GM12891 (cell line): ENCODE results near the gene HAPSTR1.

ENCODE experiments used
- PAX5 ChIP-seq: IDR thresholded peaks from 2 replicates; pipeline ENCODE4 v1.6.1; 2011; ENCODE audit warnings: low read length, moderate library complexity, mild to moderate bottlenecking; ENCODE audit not compliant: insufficient read depth, severe bottlenecking
- POLR2A ChIP-seq: IDR thresholded peaks from 2 replicates; pipeline ENCODE4 v1.6.1; 2011; ENCODE audit warnings: low read depth, low read length, control low read depth
- POLR2AphosphoS5 ChIP-seq: IDR thresholded peaks from 2 replicates; pipeline ENCODE4 v1.6.1; 2011; ENCODE audit warnings: low read depth, low read length, control low read depth
- POU2F2 ChIP-seq: IDR thresholded peaks from 2 replicates; pipeline ENCODE4 v1.6.1; 2011; ENCODE audit warnings: low read depth, mild to moderate bottlenecking, control low read depth, low read length, moderate library complexity
- SPI1 ChIP-seq: IDR thresholded peaks from 2 replicates; pipeline ENCODE4 v1.6.1; 2011; ENCODE audit warnings: low read depth, low read length, control low read depth
- TAF1 ChIP-seq: IDR thresholded peaks from 2 replicates; pipeline ENCODE4 v1.6.1; 2011; ENCODE audit warnings: low read depth, low read length, control low read depth

- no peak for TF ChIP-seq POLR2A
- TF ChIP-seq POLR2AphosphoS5 = no peak
- no peak for TF ChIP-seq TAF1
- no peak for TF ChIP-seq PAX5
- TF ChIP-seq SPI1 = no peak
- TF ChIP-seq POU2F2 = no peak
Observed at GRCh38 chr16:9079430-9079812, 12.0 kb upstream of the HAPSTR1 start.
